A549 (cell line): Measurements from ENCODE around the gene HSH2D. TPM values are rescaled to one million over a fixed set of nuclear protein-coding genes. Genes with fewer than 3 reads are reported as not detected.
A peak's percentile ranks its signal among the peaks of the same experiment; 100 is the strongest.

Experiments used
- ATAC-seq, 2 experiments: fragments of 200-7000 bp in 1 of 2; fragments of >200 bp in 1 of 2; cut with Nextera tagmentation in 1 of 2; cut with Tn5 transposase in 1 of 2; 3 replicates each; pipeline versions ENCODE4 v1.8.0 to v1.9.1; 2018 to 2020; ENCODE audit warnings: mild to moderate bottlenecking in 1 of 2, moderate library complexity in 1 of 2
- CTCF ChIA-PET: fragments of 300-600 bp; sonication (Branson Sonifier 250); formaldehyde crosslinking; extraction: SDS; loops from one replicate; lab custom pipeline; 2021; ENCODE audit warnings: antibody characterized with exemption, inconsistent platforms; lab: Yijun Ruan, JAX
- POLR2A ChIA-PET: fragments of 350-600 bp; formaldehyde crosslinking; extraction: SDS; loops from one replicate; lab custom pipeline; 2021; ENCODE audit warnings: antibody characterized with exemption, inconsistent platforms; lab: Yijun Ruan, JAX
- DNase-seq, 2 experiments: peaks; one replicate each; pipeline versions ENCODE4 v3.0.0 to v3.0.0-alpha.2; 2011 to 2016; ENCODE audit warnings: low read depth in 1 of 2, low spot score in 1 of 2
- FAIRE-seq: peaks from 2 replicates; lab custom pipeline; 2011; peaks lifted over from hg19 to GRCh38; lab: Jason Lieb, UNC
- H3K27ac ChIP-seq, 2 experiments: fragments of >200 bp; sonication (Bioruptor Twin); formaldehyde crosslinking; 3 replicates each; pipeline ENCODE4 v1.5.1; 2016 to 2017
- H3K4me1 ChIP-seq: fragments of >200 bp; sonication (Bioruptor Twin); formaldehyde crosslinking; 3 replicates; pipeline ENCODE4 v1.6.1; 2016
- H3K4me2 ChIP-seq: fragments of >200 bp; sonication (Bioruptor Twin); formaldehyde crosslinking; 3 replicates; pipeline ENCODE4 v1.6.1; 2016
- H3K4me3 ChIP-seq: fragments of >200 bp; sonication (Bioruptor Twin); formaldehyde crosslinking; 3 replicates; pipeline ENCODE4 v1.5.1; 2016
- H3K9me3 ChIP-seq: fragments of >200 bp; sonication (Bioruptor Twin); formaldehyde crosslinking; 3 replicates; pipeline ENCODE4 v1.6.1; 2016
- CBX8 ChIP-seq: fragments of 200-600 bp; sonication (generic); IDR thresholded peaks from 2 replicates; pipeline ENCODE4 v1.6.1; 2016
- CEBPB ChIP-seq, 2 experiments: fragments of >200 bp in 1 of 2; sonication (Bioruptor Twin) in 1 of 2; formaldehyde crosslinking in 1 of 2; IDR thresholded peaks; 2 replicates each; pipeline ENCODE4 v1.6.1; 2012 to 2016
- CHD2 ChIP-seq: fragments of 150-350 bp; IDR thresholded peaks from 2 replicates; pipeline ENCODE4 v1.6.1; 2014; ENCODE audit warnings: low read length; ENCODE audit not compliant: partially characterized antibody
- CHD4 ChIP-seq: fragments of 200-600 bp; sonication (generic); IDR thresholded peaks from 2 replicates; pipeline ENCODE4 v1.6.1; 2016; ENCODE audit warnings: antibody characterized with exemption, mild to moderate bottlenecking, borderline replicate concordance
- EHMT2 ChIP-seq: fragments of 200-600 bp; sonication (generic); IDR thresholded peaks from 2 replicates; pipeline ENCODE4 v1.6.1; 2016; ENCODE audit warnings: antibody characterized with exemption, low read depth, mild to moderate bottlenecking, moderate library complexity
- ESRRA ChIP-seq: fragments of 150-350 bp; IDR thresholded peaks from 2 replicates; pipeline ENCODE4 v1.6.1; 2014; ENCODE audit warnings: mild to moderate bottlenecking, low read length, borderline replicate concordance
- GATA3 ChIP-seq: IDR thresholded peaks from 2 replicates; pipeline ENCODE4 v1.6.1; 2012; ENCODE audit warnings: borderline replicate concordance
- HEYL ChIP-seq: fragments of 250-450 bp; sonication (Bioruptor Pico); IDR thresholded peaks from 2 replicates; pipeline ENCODE4 v1.8.0; 2021; ENCODE audit warnings: mild to moderate bottlenecking, moderate library complexity
- MAFK ChIP-seq: fragments of 450-650 bp; IDR thresholded peaks from 2 replicates; pipeline ENCODE4 v1.6.1; 2014; ENCODE audit not compliant: partially characterized antibody
- PHF8 ChIP-seq: fragments of 200-600 bp; sonication (generic); IDR thresholded peaks from 2 replicates; pipeline ENCODE4 v1.6.1; 2016; ENCODE audit warnings: low read depth, mild to moderate bottlenecking, antibody characterized with exemption, moderate library complexity, borderline replicate concordance
- POLR2A ChIP-seq: IDR thresholded peaks from 2 replicates; pipeline ENCODE4 v1.6.1; 2012; ENCODE audit warnings: mild to moderate bottlenecking, low read length
- RCOR1 ChIP-seq: fragments of 150-350 bp; IDR thresholded peaks from 2 replicates; pipeline ENCODE4 v1.6.1; 2014; ENCODE audit warnings: antibody characterized with exemption, low read length, low read depth
- RFX5 ChIP-seq: fragments of 450-650 bp; IDR thresholded peaks from 2 replicates; pipeline ENCODE4 v1.7.1; 2014; ENCODE audit warnings: antibody characterized with exemption, mild to moderate bottlenecking, moderate library complexity
- SMC3 ChIP-seq: fragments of >200 bp; sonication (Bioruptor Twin); formaldehyde crosslinking; IDR thresholded peaks from 3 replicates; pipeline ENCODE4 v1.6.1; 2018; ENCODE audit warnings: inconsistent platforms
- TFCP2L1 ChIP-seq: fragments of 250-450 bp; sonication (Bioruptor Pico); IDR thresholded peaks from 2 replicates; pipeline ENCODE4 v1.5.0; 2021; ENCODE audit warnings: mild to moderate bottlenecking
- ZFP36 ChIP-seq: fragments of 450-650 bp; IDR thresholded peaks from 2 replicates; pipeline ENCODE4 v1.6.1; 2014; ENCODE audit warnings: borderline replicate concordance; ENCODE audit not compliant: partially characterized antibody
- WGBS: methylation state at CpG from one replicate; pipeline ENCODE4 v1.1.6; 2017; ENCODE audit errors: missing lambda C conversion rate; 5-methylcytosine and 5-hydroxymethylcytosine counted together
- polyA plus RNA-seq, 4 experiments: library from polyadenylated mRNA; depleted of rRNA in 3 of 4; stranded (reverse); fragments of >200 nt; fragmentation: RNase III in 1 of 4; extraction: RNeasy Plus Mini Kit Qiagen cat#74134 plus additional on column Dnase treatment in 1 of 4; gene quantifications; 2 replicates in 3 of 4; 3 replicates in 1 of 4; pipeline ENCODE4 v1.2.3, GENCODE V29; 2011 to 2017
- TF ChIP-seq, protein P1 (sequence below): fragments of >200 bp; sonication (Bioruptor Twin); formaldehyde crosslinking; IDR thresholded peaks from 3 replicates; pipeline ENCODE4 v1.5.1; 2016
- TF ChIP-seq, protein P2 (sequence below): fragments of 150-350 bp; IDR thresholded peaks from 2 replicates; pipeline ENCODE4 v1.6.1; 2014; ENCODE audit warnings: low read depth, mild to moderate bottlenecking, low read length
- TF ChIP-seq, protein P3 (sequence below): IDR thresholded peaks from 2 replicates; pipeline ENCODE4 v1.6.1; 2012; ENCODE audit warnings: low read depth, borderline replicate concordance

The HSH2D gene
- polyA plus RNA-seq, 2 of the 4 experiments (the other 2 are of a cell fraction) = 0.05 TPM; not detected in 1

DNA sequence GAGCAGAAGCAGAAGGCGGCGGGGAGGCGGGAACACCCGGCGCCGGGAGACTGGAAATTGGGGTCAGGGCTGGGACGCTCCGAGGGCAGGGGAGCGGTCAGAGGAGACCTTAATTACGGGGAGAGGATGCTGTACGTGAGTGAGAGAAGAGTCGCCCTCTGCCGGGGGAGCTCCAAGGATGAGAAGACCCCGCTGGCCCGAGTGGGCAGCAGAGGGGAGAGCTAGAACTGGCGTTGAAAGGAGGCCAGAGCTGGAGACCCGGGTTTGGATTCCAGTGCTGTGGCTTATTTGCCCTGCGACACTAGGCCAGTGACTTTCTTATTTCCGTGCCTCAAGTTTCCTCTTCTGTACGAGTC is 42.3 kb downstream of the HSH2D start:
- Histone ChIP-seq H3K4me1 (0 out of 3 replicates have a peak, but pooled peaks cover 4% of the 10 kb centered on the region), H3K4me3 (peak overlapping the region; percentile 96), H3K27ac (peak overlapping the region; percentile 89 to 95), H3K4me2 (peak overlapping the region; percentile 82), H3K9me3 (no peaks in the 10 kb centered on the region)
- ATAC-seq = peak; percentile 63 to 65; a peak in 5 of 6 replicates
- peak in 1 of 2 experiments; percentile 28 for DNase-seq
- peak; percentile 12; the same call in 1 of the 3 replicates for TF ChIP-seq SMC3
- no peak for TF ChIP-seq RCOR1
- TF ChIP-seq RFX5 = no peak
- TF ChIP-seq, protein P1, sequence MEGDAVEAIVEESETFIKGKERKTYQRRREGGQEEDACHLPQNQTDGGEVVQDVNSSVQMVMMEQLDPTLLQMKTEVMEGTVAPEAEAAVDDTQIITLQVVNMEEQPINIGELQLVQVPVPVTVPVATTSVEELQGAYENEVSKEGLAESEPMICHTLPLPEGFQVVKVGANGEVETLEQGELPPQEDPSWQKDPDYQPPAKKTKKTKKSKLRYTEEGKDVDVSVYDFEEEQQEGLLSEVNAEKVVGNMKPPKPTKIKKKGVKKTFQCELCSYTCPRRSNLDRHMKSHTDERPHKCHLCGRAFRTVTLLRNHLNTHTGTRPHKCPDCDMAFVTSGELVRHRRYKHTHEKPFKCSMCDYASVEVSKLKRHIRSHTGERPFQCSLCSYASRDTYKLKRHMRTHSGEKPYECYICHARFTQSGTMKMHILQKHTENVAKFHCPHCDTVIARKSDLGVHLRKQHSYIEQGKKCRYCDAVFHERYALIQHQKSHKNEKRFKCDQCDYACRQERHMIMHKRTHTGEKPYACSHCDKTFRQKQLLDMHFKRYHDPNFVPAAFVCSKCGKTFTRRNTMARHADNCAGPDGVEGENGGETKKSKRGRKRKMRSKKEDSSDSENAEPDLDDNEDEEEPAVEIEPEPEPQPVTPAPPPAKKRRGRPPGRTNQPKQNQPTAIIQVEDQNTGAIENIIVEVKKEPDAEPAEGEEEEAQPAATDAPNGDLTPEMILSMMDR = peak; percentile 27; the same call in 2 of the 3 replicates
- TF ChIP-seq CBX8 = no peak
- TF ChIP-seq, protein P2, sequence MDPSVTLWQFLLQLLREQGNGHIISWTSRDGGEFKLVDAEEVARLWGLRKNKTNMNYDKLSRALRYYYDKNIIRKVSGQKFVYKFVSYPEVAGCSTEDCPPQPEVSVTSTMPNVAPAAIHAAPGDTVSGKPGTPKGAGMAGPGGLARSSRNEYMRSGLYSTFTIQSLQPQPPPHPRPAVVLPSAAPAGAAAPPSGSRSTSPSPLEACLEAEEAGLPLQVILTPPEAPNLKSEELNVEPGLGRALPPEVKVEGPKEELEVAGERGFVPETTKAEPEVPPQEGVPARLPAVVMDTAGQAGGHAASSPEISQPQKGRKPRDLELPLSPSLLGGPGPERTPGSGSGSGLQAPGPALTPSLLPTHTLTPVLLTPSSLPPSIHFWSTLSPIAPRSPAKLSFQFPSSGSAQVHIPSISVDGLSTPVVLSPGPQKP = no peak
- no peak for TF ChIP-seq ZFP36
- WGBS = under 1% methylated on average over 18 of the region's 20 CpGs
- no peak for FAIRE-seq
- POLR2A ChIA-PET = interaction anchor here (0.9 to 1.0 kb wide), 4 partner anchors 108 to 545 kb away, joined by 3 to 4 read pairs (median 3); partner anchors contain the start of genes CYP4F3 and TPM4
- CTCF ChIA-PET = interaction anchor here (0.8 to 3.4 kb wide), 13 partner anchors 10 to 630 kb away, joined by 3 to 28 read pairs (median 3); partner anchors contain the start of genes RAB8A and TPM4

DNA sequence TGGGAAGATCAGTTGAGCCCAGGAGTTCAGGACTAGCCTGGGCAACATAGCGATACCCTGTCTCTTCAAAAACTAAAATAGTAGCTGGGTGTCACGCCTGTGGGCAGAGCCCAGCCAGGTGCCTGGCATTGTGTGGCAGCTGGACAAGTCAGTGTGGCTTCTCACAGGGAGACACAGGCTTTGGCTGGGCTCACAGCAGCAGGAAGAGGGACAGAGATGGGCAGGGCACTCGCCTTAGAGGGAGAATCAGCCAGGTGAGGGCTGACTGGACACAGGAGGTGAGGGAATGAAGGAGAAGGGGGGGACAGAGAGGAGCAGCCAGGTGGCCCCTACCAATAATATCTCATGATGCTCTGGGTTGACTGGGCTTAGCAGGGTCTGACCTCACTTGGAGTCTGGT is 45.0 kb downstream of the HSH2D start:
- no peak overlapping the region for H3K27ac ChIP-seq
- ChIA-PET CTCF (interaction anchor here (0.6 to 1.8 kb wide), 6 partner anchors 9 to 559 kb away, joined by 3 to 8 read pairs (median 3); partner anchors contain the start of gene AP1M1), POLR2A (no interaction called here)
- TF ChIP-seq CHD2 (no peak), CEBPB (IDR thresholded peaks at IDR 0.05) (no peak), RCOR1 (no peak), ESRRA (no peak), EHMT2 (no peak), HEYL (CRISPR knock-in tag) (no peak), PHF8 (no peak), POLR2A (no peak), GATA3 (no peak), MAFK (no peak)
- TF ChIP-seq, protein P1 = no peak
- WGBS = 92% methylated on average over 3 of the region's 3 CpGs
- no peaks in the 10 kb centered on the region for H3K9me3 ChIP-seq
- ATAC-seq (no peak), DNase-seq (no peak), FAIRE-seq (no peak)
- H3K4me3 ChIP-seq = no peak overlapping the region
- H3K4me1 ChIP-seq = 0 out of 3 replicates have a peak, but pooled peaks cover 4% of the 10 kb centered on the region
- no peak overlapping the region for H3K4me2 ChIP-seq

DNA sequence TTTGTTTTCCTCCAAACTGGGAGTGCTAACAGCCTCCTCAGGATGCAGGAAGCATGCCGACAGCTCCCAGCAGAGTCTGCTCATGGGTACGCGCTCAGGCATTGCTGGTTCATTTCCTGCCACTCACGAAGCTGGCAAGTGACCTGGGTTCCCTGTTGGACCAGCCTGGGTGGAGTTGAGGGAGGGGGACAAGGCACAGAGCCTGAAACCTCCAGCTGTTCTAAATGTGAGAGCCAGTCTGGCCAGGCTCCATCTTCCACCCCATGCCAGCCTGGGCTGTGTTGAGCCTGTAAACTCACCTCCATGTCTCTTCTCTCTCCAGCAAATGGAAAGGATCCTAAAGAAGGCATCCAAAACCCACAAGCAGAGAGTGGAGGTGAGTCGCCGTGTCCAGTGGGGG is 46.7 kb downstream of the HSH2D start:
- no peaks in the 10 kb centered on the region for H3K9me3 ChIP-seq
- POLR2A ChIA-PET = no interaction called here
- no peak for FAIRE-seq
- CTCF ChIA-PET = no interaction called here
- TF ChIP-seq, protein P3, sequence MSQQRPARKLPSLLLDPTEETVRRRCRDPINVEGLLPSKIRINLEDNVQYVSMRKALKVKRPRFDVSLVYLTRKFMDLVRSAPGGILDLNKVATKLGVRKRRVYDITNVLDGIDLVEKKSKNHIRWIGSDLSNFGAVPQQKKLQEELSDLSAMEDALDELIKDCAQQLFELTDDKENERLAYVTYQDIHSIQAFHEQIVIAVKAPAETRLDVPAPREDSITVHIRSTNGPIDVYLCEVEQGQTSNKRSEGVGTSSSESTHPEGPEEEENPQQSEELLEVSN = no peak
- TF ChIP-seq TFCP2L1 (no peak), RCOR1 (no peak), CHD4 (no peak)
- DNase-seq = no peak
- H3K4me2 ChIP-seq = no peak overlapping the region
- 0 out of 3 replicates have a peak, but pooled peaks cover 4% of the 10 kb centered on the region for H3K4me1 ChIP-seq
- no peak overlapping the region for H3K4me3 ChIP-seq
- H3K27ac ChIP-seq = no peak overlapping the region
- WGBS = 92% methylated on average over 4 of the region's 6 CpGs
- no peak for ATAC-seq
